HPDE6-E6E7 (cell line): ENCODE measurements around the gene HMGN1.

Source experiments
- DNase-seq: peaks from one replicate; pipeline ENCODE4 v3.0.0; 2011; ENCODE audit warnings: missing footprints; ENCODE audit errors: extremely low spot score

The HMGN1 gene

DNA sequence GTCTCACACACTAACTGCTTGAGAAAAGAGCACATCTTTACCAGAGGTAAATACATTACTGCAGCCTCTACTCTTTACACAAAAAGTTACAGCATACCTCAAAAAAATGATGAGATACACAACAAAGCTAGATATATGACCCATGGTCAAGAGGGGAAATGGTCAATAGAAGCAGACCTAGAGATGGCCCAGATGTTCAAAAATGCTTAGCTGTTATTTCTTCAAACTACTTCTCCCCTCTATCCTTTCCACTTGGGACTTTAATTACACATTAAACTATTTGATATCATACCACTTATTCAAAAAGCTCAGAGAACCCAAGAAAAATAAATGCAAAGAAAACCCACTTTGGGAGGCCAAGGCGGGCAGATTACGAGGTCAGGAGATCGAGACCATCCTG, 48.3 kb downstream of the HMGN1 start:
- DNase-seq: no peak

GRCh38 chr21:39296891-39297290, 52.0 kb downstream of the HMGN1 start:
- no peak for DNase-seq
